Measurements from ENCODE around the gene PAXIP1.
A peak's percentile ranks its signal among the peaks of the same experiment; 100 is the strongest.

Gene PAXIP1

GRCh38 chr7:154912871-154913637 is 89.9 kb downstream of the PAXIP1 start:
- peak in 5 of 51 donors; percentile 12 to 62 (median 27) for DNase-seq

DNA sequence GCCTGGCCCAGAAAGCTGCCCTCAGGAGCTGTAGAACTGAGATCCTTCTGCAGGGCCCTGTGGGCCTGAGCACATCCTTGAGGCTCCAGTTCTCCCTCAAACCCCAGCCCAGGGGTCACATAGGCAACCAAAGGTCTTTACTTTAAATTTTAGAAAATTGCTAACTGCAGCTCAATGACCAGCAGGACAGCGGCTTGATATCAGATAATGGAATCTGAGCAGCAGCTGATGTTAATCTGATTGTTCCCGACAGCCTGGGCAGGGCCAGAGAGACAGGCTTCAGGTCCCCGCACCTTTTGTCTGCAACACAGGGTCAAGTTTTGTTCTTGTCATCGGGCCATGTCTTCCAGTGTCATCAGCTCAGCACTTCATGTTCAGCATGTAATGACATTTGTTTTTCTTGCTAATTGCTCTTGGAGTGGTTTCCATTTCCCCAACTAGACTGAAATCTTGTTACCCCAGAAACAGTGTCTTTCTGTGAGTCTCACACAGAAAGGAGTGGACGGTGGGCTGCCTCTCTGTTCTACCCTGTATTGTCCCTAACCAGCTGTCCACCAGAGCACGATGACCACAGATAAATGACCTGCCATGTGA is 91.0 kb downstream of the PAXIP1 start:
- DNase-seq = no peak

DNA sequence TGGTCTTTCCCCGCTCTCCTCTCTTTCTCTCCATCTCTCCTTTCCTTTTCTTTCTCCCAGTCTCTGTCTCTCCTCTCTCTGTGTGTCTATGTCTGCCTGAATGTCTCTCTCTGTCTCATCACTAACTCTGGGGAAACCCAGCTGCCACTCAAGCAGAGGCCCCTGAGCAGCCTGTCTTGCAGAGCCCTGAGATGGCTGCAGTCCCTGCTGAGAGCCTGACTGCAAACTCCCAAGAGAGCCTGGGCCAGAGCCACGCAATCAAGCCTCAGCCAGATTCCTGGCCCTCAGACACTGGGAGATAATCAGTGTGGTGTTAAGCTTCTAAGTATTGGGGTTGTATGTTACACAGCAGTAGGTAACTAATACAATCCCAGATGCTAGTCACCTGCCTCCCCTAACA is 91.5 kb downstream of the PAXIP1 start:
- DNase-seq = no peak

DNA sequence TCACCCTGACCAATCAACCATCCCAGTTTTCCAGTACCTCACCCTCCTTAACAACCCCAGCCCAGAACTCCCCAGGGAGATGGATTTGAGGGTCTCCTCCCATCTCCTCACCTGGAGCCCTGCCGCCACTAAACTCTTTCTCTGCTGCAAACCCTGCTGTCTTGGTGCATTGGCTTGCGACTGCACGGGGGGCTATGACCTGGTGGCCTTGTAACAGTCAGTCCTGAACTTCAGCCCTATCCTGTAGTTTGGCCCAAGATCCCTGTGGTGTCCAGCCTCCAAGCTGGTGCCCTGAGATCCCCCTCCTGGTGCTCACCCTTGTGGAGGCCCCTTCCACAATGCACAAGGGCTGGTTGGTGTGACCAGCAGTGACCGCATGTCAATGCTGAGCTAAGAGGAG is 91.9 kb downstream of the PAXIP1 start:
- no peak for DNase-seq

DNA sequence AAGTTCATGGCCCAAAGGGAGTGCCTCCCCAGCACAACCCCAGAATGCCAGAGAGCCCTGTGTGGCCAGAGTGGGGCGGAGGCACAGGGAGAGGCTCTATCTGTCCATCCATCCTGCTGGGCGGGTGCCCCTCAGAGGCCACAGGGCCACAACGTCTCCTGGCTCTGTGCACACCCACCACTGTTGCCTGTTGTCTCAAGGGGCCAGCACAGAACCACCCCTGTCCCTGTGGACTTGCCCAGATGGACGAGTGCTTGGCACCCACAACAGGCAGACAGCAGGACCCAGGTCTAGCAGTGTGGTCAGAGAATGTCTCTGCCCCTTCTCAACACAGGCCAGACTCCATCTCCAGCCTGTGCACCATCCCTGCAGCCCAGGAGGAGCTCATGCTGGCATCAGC is 92.8 kb downstream of the PAXIP1 start:
- DNase-seq = no peak

DNA sequence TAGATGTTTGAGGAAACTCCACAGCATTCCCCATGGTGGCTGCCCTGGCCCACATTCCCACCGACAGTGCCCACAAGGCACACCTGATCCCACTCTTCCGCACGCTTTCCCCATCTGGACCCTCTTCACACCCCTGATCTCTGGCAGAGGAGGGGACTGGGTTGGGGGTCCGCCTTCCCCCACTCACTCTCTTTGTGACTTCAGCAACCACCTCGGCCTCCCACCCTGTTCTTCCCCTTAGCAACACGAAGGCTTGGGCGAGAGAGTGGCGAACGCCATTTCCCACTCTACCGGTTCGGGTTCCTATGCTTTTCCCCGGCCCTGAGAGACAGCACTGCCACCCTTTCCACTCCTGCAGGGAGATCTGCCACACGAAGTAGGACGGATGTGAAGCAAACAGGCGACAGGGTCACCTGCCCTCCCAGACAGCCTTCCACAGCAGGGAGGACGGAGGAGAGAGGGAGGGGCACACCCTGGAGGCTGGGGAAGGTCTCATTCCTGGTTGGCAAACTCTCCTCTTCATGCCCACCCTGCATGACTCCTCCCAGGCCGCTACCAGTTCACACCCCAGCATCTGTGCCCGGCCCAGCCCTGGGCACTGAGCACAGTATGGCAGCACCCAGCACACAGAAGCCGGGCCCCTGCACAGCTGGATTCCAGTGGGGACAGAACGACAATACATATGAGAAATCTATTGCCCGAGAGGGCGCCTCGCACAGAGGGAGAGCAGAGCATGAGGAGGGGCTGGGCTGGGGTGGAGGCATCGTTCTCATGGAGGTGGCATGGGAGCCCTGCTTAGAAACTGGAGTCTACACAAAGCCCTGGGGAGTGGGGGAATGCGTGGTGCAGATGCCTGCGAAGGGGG is 93.5 kb downstream of the PAXIP1 start:
- no peak for DNase-seq

GRCh38 chr7:154907651-154908620 is 95.0 kb downstream of the PAXIP1 start:
- no peak for DNase-seq

- no peak for DNase-seq
Observed at GRCh38 chr7:154906736-154907355, 96.1 kb downstream of the PAXIP1 start.

GRCh38 chr7:154906201-154906600 is 96.7 kb downstream of the PAXIP1 start:
- no peak for DNase-seq

DNA sequence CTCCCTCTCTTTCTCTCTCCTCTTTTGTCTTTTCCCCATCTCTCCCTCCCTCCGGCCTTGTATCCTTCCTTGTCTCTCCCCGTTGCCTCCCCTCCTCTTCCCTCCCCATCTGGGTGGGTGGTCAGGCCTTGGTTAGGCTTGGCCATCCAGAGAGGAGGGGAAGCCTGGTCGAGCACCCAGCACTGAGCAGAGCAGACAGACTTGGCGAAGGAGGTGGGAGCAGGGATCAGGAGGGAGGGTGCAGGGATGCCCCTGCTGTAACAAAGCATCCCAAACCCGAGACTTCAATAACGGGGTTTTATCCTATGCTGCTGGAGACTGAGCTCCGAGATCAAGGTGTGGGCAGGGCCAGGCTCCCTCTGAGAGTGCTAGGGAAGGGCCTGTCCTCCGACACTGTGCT is 97.3 kb downstream of the PAXIP1 start:
- no peak for DNase-seq

GRCh38 chr7:154905146-154905545 is 97.8 kb downstream of the PAXIP1 start:
- no peak for DNase-seq

DNA sequence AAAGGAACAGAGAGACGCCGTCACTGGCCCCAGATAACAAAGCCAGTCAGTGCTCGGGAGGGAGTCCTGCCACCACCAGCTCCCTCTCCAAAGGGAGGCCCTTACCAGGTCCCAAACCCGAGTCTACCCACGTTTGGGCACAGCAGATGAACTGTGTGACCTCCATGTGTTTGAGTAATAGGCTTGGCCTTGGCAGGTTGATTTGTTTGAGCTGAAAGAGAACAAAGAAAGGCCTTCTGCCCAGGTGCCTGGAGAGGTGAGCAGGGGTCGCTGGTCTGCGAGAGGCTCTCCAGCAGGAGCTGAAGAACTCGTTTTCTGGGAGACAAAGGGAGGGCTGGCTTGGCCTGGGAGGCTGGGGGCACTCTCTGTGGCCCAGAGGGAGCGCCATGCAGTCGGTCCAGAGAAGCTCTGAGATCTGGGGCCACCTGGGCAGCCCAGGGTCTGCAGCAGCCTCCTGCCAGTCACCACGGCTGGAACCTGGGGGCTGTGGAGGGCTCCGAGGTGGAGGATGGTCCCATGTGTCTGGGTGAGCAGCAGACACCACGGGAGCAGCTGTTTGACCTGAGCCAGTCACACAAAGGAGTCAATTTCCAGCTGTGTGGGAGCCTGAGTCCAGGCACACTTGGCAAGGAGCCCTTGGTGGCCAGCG is 99.7 kb downstream of the PAXIP1 start:
- DNase-seq = peak in 9 of 51 donors; percentile 11 to 64 (median 32)

DNA sequence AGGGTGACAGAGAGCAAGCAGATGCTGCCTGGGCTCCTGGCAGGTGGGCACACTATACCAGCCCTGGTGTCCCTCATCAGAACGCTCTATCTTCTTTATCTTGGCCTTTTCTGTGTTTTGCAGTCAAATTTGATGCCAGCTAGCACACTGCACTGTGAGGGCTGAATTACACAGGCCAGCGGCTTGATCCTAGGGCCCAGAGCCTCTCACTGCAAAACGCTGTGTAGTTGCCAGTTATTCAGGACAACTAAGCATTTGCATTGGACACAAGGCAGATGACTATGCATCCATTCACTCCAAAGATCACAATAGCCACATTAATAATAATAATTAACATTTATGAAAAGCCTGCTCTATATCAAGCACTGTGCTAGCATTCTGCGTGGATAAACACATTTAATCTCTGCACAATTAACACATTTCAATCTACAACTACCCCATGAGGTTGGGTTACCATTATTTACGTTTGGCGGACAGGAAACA is 100.3 kb downstream of the PAXIP1 start:
- peak in 13 of 51 donors; percentile 10 to 64 (median 31) for DNase-seq

- DNase-seq = no peak
Observed at GRCh38 chr7:154899862-154900261, 103.1 kb downstream of the PAXIP1 start.

DNA sequence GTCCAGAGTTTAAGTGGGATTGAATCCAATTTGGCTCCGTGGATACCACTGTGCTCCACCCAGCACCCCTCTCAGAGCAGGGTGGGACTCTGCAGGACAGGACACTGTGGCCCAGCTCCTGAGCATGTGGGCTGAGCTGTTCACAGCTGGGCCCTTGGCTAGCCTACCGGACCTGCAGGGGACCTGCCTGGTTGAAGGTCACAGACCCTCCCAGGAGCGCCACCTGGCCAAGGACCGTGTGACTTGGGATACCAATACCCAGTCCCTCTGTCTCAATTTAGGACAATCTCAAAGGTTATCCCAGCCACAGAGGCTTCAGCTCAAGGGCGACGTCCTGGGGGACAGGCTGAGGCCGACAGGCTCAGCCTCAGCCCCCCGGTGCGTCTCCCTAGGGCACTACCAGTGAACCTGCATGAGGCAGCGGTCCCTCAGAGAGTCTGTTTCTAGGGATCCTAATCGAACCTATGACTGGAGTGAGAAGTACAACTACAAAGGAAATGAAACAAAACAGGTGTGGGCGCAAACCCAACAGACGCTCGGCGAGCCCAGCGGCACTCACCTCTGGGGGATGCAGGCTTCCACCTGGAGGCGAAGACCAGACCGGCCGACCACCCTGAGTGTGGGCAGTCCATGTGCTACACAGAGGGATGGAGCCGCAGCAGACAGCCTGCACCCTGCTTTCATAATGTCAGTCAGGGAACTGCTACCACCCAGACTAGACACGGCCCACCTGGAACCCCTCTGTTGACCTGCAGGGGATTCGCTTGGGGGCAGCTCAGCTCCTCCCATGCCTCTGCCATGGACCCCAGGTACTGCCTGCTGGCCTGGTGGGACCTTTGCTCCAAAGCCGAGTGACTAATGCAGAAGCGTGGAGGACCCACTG is 103.7 kb downstream of the PAXIP1 start:
- no peak for DNase-seq

- no peak for DNase-seq
Observed at GRCh38 chr7:154896076-154896475, 106.8 kb downstream of the PAXIP1 start.
